Brain microvascular endothelial cell (primary cell): ENCODE data around the gene PRKACB.

Experiments
- DNase-seq: peaks from one replicate; pipeline ENCODE4 v3.0.0-alpha.2; 2020
- H3K27ac ChIP-seq: fragments of 250-450 bp; sonication (Bioruptor Pico); 2 replicates; pipeline ENCODE4 v1.5.1; 2020; ENCODE audit warnings: mild to moderate bottlenecking, moderate library complexity
- H3K27me3 ChIP-seq: fragments of 250-450 bp; sonication (Bioruptor Pico); replicated peaks from 2 replicates; pipeline ENCODE4 v1.5.1; 2020; ENCODE audit warnings: mild to moderate bottlenecking
- H3K36me3 ChIP-seq: fragments of 250-450 bp; sonication (Bioruptor Pico); replicated peaks from 2 replicates; pipeline ENCODE4 v1.5.1; 2020; ENCODE audit warnings: mild to moderate bottlenecking
- H3K4me3 ChIP-seq: 2 replicates; pipeline ENCODE4 v1.5.1; 2011; ENCODE audit warnings: low read depth, mild to moderate bottlenecking, control low read depth, low read length, moderate library complexity
- in situ Hi-C: cut with HindIII; loops from 2 replicates; pipeline ENCODE4 v1.10.0; 2017; ENCODE audit warnings: low sequenced_read_pairs, low pct_ligation_motif_present
- TF ChIP-seq, protein P1 (sequence below): IDR thresholded peaks from 2 replicates; pipeline ENCODE4 v1.5.1; 2011; ENCODE audit warnings: low read depth, mild to moderate bottlenecking, moderate library complexity, low read length, control low read depth, inconsistent platforms; ENCODE audit errors: missing control alignments

PRKACB gene

DNA sequence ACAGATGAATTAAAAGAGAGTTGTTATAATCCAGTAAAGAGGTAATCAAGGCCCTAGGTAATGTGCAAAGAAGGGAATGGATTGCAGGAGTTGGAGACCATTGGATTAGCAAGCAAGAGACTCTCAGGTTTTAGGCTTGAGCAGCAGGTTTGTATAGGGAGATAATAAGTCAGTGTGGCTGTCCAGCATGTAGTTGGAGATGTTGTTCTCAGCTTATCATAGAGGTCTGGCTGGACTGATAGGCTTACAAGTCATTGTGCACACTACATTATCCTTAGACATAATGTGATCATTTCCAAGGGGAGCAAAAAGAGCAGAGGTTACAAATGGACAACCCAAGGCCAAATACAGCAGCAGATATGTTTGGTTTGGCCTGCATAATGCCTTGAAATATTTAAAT is 111.5 kb downstream of the PRKACB start:
- DNase-seq, result no peak

DNA sequence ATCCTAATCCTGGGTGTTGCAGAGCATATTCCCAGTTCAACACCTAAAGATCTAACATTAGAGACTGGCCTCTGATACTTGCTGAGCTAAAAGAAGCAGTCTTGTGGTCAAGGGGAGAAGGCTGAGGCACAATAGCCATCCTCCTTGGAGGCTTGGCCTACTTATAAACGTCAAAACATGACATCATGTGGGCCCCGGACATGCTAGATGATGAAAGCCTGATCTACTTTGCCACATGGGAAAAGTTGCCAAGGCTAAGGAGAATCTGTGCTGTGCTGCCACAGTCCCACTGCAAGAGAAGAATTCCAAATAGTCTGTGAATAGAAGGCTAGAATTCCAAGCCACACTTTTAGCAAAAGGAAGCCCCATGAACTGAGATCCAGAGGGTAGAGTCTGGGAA is 113.5 kb downstream of the PRKACB start:
- Histone ChIP-seq H3K27ac (no peak overlapping the region), H3K4me3 (no peak overlapping the region), H3K36me3 (no peaks in the 10 kb centered on the region), H3K27me3 (no peaks in the 10 kb centered on the region)
- TF ChIP-seq, protein P1, sequence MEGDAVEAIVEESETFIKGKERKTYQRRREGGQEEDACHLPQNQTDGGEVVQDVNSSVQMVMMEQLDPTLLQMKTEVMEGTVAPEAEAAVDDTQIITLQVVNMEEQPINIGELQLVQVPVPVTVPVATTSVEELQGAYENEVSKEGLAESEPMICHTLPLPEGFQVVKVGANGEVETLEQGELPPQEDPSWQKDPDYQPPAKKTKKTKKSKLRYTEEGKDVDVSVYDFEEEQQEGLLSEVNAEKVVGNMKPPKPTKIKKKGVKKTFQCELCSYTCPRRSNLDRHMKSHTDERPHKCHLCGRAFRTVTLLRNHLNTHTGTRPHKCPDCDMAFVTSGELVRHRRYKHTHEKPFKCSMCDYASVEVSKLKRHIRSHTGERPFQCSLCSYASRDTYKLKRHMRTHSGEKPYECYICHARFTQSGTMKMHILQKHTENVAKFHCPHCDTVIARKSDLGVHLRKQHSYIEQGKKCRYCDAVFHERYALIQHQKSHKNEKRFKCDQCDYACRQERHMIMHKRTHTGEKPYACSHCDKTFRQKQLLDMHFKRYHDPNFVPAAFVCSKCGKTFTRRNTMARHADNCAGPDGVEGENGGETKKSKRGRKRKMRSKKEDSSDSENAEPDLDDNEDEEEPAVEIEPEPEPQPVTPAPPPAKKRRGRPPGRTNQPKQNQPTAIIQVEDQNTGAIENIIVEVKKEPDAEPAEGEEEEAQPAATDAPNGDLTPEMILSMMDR, result no peak
- in situ Hi-C loops, result no loop called here
- DNase-seq, result no peak

More for the DNA sequence above, 111.5 kb downstream of the PRKACB start:
- Histone ChIP-seq H3K27ac (no peak overlapping the region), H3K36me3 (no peaks in the 10 kb centered on the region), H3K4me3 (no peak overlapping the region), H3K27me3 (no peaks in the 10 kb centered on the region)
- in situ Hi-C loops, result no loop called here
- TF ChIP-seq, protein P1, result no peak

DNA sequence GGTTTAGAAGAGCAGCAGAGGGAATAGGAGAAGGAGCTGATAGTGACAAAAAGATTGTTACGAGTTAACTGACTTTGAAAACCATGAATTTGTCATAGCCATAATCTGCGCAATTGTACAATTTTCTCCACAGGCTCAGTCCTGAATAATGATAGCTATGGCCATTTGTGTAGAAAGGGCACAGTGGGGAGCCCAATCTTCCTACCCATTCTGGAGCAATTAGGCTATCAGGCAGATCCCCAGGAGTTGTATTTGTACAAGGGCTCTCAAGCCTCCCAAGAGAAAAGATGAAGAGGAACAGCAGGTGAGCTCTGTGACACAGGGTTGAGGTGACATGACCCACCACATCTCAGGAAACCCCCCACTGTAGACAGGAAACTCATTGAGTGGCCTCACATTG is 115.3 kb downstream of the PRKACB start:
- no peaks in the 10 kb centered on the region for H3K36me3 ChIP-seq
- H3K27me3 ChIP-seq, result no peaks in the 10 kb centered on the region
- H3K27ac ChIP-seq, result no peak overlapping the region
- DNase-seq, result no peak
- TF ChIP-seq, protein P1, result no peak
- in situ Hi-C loops, result no loop called here
- H3K4me3 ChIP-seq, result no peak overlapping the region

DNA sequence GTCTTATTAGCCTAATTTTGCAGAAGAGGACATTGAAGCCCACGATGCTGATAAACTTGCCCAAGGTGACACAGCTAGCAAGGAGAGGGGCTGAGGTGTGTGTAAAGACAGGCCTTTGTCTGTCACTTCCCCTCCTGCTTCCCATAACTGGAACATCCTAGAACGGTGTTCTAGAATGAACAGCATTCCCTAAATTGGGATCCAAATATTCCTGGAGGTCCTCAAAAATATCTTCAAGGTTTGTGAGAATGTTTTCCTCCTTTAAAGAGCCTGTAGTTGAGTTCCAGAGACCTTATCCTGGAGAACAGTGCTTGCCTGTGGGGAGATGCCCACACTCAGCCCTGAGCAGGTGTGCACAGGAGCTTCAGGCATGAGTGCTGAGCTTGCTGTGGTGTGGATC is 115.9 kb downstream of the PRKACB start:
- no peaks in the 10 kb centered on the region for H3K36me3 ChIP-seq
- TF ChIP-seq, protein P1, result no peak

DNA sequence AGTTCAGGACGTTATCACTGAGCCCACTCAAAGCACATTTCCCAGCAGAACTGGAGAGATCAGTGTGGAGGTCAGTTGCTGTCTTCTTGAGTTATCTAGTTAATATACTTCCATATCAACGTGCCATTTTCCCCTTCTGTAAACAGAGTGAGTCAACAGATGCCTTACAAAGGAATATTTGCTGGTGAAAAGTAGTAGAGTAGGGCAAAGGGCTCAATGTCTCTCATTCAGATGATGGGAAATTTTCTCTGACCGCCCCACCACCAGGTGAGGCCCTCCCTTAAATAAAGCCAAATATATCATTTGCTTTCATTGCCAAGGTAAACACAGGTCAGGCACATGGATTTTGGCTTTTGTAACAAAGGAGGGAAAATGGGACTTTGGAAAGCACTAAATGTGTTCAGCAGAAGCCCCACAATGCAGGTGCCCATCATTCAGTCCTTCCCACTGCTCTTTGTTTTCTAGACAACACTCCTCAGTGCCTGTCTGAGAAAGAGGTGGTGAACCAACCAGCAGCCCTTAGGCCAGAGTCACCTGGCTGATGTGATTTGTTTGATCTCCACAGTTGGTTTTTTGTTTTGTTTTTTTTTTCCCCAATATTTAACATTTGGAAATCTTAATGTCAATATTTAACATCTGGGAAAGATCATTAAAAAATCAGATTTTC is 116.9 kb downstream of the PRKACB start:
- Histone ChIP-seq H3K27me3 (no peaks in the 10 kb centered on the region), H3K4me3 (no peak overlapping the region), H3K27ac (no peak overlapping the region), H3K36me3 (no peaks in the 10 kb centered on the region)
- DNase-seq, result no peak
- in situ Hi-C loops, result no loop called here
- TF ChIP-seq, protein P1, result no peak

More for the DNA sequence above, 115.9 kb downstream of the PRKACB start:
- Histone ChIP-seq H3K27ac (no peak overlapping the region), H3K27me3 (no peaks in the 10 kb centered on the region), H3K4me3 (no peak overlapping the region)
- in situ Hi-C loops, result no loop called here
- DNase-seq, result no peak

DNA sequence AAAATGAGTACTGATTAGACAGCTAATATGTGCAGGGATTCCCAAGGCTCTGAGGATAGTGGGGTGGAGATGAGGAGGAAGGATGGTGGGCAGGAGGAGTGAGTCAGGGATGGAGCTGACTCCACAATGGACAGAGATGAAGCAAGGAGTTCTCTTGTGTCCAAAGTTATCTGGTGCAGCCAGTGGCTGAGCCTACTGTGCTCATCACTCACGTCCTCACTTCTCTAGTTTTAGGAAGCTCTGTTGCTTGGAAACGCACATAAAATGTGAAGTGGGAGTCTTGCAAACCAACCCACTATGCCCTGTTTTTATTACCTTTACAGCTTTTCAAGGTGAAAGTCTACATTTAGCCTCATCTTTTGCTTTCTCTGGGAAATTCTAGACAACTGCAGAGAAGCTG is 120.9 kb downstream of the PRKACB start:
- in situ Hi-C loops, result no loop called here
- no peak overlapping the region for H3K4me3 ChIP-seq
- TF ChIP-seq, protein P1, result no peak

More for the DNA sequence above, 120.9 kb downstream of the PRKACB start:
- no peaks in the 10 kb centered on the region for H3K36me3 ChIP-seq
- no peaks in the 10 kb centered on the region for H3K27me3 ChIP-seq
- no peak overlapping the region for H3K27ac ChIP-seq
- no peak for DNase-seq
